KG1 (cell line): ENCODE data around the gene LSR.

Experiments used
- DNase-seq: peaks from one replicate; lab custom pipeline; 2025; lab: John Stamatoyannopoulos, UW

Gene LSR

GRCh38 chr19:35247526-35248309 lies 1.1 kb upstream of the LSR start:
- DNase-seq, result no peak

GRCh38 chr19:35249146-35249847 lies 495 bp downstream of the LSR start:
- no peak for DNase-seq

GRCh38 chr19:35249848-35250711 lies 1.3 kb downstream of the LSR start:
- no peak for DNase-seq

GRCh38 chr19:35251456-35251855 lies 2.7 kb downstream of the LSR start:
- no peak for DNase-seq

GRCh38 chr19:35253316-35254286 lies 4.8 kb downstream of the LSR start:
- no peak for DNase-seq

GRCh38 chr19:35254341-35255297 lies 5.8 kb downstream of the LSR start:
- no peak for DNase-seq

GRCh38 chr19:35256566-35256965 lies 7.8 kb downstream of the LSR start:
- DNase-seq, result no peak

- DNase-seq, result no peak
Measured at GRCh38 chr19:35257113-35257461, 8.3 kb downstream of the LSR start.

- DNase-seq, result no peak
Measured at GRCh38 chr19:35260694-35261304, 12.0 kb downstream of the LSR start.

- no peak for DNase-seq
Measured at GRCh38 chr19:35261356-35262100, 12.7 kb downstream of the LSR start.

GRCh38 chr19:35262101-35262761 lies 13.4 kb downstream of the LSR start:
- DNase-seq, result no peak

GRCh38 chr19:35264268-35265125 lies 15.7 kb downstream of the LSR start:
- no peak for DNase-seq

GRCh38 chr19:35265126-35265899 lies 16.5 kb downstream of the LSR start:
- no peak for DNase-seq

GRCh38 chr19:35265900-35266519 lies 17.2 kb downstream of the LSR start:
- no peak for DNase-seq

- DNase-seq, result no peak
Measured at GRCh38 chr19:35266520-35267352, 17.9 kb downstream of the LSR start.
